HG03135 (cell line): ENCODE data around the gene C1orf115.
"Not testable (repeated sequence)": the region's sequence is repeated elsewhere in the genome, so short reads cannot be mapped to it uniquely, and the experiment has no call there.

Experiments
- ATAC-seq: cut with Tn5 transposase; IDR thresholded peaks from one replicate; pipeline ENCODE4 v1.9.1; 2021; ENCODE audit warnings: mild to moderate bottlenecking, moderate library complexity; ENCODE audit not compliant: unreplicated experiment

Gene C1orf115

DNA sequence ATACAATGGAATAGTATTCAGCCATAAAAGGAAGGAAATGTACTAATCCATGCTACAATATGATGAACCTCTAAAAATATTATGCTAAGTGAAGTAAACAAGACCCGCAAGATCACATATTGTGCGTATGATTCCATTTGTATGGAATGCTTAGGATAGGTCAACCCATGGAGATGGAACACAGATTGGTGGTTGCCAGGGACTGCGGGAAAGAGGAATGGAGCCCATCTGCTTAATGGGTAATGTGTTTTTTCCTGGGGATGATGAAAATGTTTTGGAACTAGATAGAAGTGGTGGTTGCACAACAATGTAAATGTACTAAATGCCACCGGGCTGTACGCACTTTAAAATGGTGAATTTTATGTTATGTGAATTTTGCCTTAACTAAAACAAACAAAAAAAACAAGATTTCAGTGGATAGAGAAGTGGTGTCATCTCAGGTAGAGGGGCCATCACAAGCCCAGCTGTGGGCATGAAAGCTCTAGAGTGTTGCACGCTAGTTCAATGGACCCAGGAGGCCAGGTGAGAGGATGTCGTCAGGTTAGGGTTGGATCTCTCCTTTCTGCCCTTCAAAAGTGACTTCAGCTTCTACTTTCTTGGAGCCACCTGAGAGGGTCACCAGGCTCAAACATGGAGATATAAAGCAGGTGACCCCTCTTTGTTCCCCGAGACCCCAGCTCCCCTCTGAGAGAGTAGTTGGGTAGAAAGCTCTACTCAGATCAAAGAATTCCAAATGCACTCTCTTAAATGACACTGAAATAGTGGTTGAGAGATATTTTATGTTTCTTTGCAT, 2.5 kb downstream of the C1orf115 start:
- ATAC-seq: no peak

DNA sequence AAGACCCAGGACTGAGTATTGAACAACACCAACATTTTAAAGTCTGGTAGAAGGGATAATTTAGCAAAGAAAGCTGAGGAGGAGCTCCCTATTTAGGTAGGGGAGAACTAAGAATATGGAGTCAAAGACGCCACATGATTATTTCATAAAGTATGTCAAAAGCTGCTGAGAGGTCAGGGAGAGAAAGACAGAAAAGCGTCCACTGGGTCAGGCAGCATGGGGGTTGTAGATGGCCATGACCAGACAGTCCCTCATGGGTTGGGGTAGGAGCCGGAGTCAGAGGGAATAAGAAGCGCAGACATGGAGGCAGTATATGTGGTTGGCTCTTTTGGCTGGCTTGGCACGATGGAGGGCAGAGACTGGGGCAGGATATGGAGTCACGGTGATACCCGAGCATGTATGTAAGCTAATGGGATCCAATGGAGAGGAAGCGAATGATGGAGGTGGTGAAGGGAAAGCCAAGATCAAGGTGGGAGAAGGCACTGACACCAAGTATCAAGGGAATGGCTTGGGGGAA, 4.8 kb downstream of the C1orf115 start:
- ATAC-seq: no peak

DNA sequence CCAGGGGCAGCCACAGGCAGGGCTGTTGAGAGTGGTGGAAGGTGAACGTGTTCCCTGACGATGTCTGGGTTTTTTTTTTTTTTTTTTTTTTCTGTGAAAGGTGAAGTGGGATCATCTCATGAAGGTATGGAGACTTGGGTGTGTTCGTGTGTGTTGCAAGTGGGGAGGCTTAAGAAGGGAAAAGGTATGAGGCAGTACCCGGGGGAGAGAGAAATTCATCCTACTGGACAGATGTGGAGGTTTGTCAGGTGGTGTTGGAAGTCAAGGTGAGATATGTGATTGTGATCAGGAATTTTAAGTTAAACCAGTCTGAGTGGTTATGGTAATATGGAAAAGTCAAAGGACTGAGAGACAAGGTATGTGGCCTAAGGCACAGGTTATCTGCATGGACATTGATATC, 5.3 kb downstream of the C1orf115 start:
- ATAC-seq: no peak

DNA sequence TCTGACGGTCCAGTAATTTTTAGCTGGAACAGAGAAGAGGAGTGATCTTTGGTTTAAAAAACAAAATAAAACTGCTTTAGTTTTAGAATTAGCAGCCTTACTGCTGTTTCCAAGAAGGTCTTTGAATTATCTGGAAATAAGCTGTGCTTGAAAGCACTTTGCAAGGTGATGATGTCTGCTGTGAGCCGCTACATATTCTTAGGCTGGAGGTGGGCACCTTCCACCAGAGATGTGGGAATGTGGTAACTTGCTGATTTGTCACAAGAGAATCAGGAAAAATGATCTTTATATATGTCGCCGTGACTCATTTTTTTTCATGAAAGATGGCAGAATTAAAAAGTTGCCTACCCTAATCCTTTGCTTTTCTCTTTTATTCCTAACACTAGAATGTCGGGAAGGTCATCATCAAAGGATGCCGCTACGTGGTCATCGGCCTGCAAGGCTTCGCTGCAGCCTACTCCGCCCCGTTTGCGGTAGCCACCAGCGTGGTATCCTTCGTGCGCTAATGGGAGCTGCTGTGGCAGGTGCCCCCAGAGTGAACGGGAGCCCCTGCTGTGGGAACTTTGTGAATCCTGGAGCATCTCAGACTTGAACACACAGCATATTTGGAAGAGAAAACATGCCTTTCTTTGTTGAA, 6.2 kb downstream of the C1orf115 start:
- ATAC-seq: no peak

DNA sequence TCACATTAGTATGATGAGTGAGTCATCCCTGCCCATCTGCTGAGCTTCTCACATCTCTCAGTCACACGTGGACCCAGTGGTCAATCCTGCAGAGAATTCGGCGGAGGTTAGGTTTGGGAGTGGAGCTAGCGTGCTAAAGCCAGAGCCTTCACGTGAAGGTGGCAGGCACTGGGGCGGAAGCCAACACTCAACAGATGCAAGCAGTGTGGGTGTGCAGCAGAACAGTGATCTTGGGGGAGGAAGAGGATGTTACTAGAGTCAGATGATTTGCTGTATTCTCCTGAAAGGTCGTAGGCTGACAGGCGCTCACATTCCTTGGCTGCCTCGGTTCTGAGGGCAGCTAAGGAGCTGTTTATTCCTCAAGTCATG, 6.7 kb downstream of the C1orf115 start:
- no peak for ATAC-seq

DNA sequence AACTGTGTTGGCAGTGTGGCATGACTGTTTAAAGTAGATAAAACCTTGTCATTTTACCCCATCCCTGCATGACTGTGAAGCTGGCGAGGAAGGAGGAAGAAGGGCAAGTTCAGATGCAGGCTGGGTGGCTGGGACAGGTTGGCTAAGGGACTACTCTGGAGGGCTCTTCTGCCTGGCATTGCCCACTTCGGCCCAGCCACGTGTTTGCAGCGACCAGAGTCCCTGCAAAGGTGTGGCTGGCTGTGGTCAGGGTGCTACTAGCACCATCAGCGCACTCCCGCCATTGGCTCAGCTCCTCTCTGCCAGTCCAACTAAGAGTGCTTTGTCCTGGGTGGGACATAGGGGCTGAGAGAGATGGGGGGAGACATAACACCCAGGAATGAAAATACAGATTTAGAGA, 7.2 kb downstream of the C1orf115 start:
- ATAC-seq: no peak

DNA sequence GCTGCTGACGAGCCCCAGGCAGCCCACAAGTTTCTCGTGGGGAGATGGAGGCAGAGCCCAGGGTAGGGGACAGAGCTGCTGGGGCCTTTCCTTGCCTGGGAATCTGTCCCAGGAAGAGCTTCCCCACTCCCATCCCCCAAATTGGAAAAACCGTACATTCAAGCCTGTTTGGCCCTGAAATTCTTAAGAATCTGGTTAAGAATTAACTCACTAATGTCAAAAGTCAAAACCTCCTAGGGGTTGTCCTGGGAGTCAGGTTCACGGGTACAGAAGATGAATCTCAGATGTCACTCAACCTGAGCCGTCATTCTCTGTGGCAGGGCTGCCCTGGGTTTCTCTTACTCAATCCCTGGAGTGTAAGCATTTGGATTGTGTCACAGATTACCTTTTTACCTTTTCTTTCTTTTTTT, 8.4 kb downstream of the C1orf115 start:
- no peak for ATAC-seq

DNA sequence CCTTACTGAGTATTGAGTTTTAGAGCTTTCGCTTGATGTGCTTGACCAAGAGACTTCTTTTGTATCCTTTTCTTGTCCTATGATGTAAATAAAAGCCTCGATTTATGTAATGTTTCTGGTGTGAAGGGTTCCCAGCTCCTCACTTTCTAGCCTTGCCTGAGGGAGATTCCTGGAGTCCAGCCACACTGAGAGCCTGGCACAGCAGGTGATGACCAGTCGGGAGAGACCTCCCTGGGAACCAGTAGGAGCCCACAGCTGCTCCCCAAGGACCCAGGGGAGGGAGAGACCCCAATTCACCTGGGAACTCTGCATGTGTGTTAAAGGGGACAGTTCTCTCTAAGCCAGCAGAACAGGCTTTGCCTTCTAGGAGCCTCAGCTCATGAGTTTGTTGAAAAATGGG, 8.9 kb downstream of the C1orf115 start:
- no peak for ATAC-seq

DNA sequence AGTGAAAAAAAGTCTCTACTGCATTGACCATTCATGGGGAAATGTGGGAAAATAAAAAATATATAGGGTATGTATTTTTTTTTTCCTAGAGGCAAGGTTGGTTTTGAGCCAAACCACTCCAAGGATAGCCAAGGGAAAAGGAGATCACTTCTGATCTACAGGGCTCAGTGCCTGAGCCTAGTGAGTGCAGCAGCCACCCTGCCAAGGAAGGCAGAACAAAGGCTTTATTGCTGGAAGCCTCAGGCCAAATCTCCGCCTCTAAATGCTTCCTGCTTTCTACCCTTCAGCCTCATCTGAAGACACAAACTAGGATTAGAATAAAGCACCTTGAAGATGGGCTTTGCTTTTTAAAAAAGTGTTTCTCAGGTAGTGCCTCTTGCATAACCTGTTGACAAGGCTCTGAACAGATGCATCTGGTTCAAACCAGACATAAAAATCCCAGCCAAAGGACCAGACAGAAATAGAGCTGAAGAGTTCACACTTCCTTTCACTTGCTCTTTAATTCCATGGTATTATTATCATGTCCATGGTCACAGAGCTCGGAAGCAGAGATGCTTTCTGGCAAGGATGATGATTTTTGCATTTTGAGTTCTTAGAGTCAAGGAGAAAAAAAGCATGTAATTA, 10.5 kb downstream of the C1orf115 start:
- ATAC-seq: no peak

DNA sequence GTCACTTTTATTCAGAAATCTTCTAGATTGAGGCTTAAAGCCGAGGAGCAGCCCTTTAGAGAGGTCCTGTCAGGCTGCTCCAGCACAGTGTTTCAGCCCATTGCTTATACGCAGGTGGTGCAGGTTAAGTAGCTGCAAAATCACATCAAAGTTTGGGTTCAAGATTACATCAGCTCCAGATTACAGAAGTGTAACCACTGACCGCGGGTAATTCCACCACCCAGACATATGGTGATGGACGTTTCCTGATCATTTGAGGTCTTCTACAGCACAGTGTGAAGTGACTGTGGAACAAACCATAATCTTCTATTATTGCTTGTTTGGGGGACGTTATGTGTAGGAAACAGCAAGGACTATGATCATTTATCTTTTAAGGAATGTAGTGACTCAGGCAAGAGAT, 11.8 kb downstream of the C1orf115 start:
- ATAC-seq: no peak

DNA sequence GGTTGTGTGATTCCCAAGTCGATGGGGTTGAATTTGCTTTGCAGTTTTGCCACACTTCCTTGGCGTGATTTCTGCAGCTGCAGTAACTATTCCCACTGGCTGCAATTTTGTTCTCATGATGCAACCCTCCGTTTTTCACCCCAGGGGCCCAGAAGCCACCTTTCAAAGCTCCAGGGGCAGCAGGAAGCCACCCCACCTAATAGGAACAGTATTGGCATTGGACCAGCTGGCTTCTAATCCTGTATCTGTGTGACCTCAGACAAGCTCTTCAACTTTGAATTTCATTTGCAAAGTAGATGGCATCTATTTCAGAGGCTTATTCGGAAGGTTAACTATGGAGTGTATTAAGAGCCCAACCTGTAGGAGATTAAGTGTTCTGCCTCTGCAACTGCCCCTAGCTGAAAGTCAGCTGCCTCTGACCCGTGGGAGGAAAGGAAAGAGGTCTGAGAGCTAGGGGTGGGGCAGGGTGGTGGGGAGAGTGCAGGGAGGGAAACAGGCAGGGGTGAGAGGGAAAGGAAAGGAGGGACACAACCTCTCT, 12.6 kb downstream of the C1orf115 start:
- ATAC-seq: no peak

DNA sequence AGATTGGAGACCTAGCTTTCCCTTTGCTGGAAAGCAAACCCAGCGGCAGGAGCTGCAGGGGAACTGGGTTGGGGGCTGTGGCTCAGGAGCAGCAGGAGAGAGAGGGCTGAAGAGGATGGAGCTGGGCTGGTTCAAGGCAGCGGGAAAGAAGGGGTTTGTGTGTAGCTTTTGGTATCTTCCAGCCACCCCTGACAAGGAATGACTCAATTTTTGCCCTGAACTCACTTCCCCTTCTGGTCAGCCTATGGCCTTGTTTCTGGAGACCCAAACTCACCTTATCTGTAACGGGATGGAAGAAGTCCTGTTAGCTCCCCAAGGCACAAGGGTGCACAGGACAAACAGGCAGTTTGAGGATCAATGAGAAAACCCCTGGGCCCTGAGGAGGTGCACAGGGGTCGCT, 13.1 kb downstream of the C1orf115 start:
- ATAC-seq: no peak

DNA sequence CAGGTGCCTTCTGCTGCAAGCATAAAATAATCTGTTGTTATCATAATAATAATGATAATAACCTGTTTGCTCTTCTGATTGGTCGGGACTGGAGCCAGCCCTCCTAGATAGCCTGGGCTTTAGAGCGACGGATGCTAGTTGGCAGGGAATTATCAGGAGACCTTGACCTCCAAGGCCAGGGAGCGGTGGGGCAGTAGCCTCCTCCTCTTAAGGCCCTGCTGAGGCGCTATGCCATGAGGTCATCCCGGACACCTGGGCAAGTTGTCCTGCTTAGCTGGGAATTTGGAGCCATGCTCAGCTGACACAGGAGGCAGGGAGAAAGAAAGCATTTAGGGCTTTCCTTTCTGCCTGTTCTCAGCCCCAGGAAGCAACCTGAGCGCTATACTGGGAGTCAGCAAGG, 15.6 kb downstream of the C1orf115 start:
- ATAC-seq: no peak

DNA sequence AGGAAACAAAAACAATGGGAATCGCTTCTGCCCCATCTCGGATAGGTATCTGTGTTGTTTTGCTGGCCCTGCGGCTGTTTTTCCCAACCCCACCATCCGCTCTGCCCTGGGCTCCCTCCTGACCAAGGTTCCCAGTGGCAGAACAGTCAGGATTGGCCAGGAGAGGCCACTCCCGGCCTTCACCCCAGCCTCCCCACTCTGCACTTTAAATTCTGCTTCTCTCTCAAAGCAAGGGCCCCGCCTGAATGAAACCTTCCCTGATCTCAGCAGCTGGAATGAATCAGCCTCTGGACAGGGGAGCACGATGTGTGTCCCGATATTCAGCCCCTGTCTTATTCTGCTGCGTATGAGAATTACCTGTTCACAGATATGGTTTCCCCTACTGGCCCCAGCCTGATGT, 16.3 kb downstream of the C1orf115 start:
- ATAC-seq: no peak

DNA sequence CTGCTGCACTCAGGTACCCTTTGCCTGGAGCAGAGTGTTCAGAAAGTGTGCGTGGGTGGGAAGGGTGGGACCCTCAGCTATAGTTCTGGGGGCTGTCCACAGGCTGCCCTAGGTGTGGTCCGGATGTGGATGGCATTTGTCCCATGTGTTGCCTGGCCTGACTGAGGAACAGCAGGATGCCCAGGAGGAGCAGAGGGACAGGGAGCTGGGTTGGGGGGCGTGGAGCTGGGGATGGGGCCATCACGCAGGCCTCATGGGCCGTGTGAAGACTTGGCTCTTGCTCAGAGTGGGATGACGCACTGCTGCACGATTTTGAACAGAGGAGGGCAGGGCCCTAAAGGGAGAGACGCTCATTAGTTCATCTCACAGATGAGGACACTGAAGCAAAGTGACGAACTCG, 17.0 kb downstream of the C1orf115 start:
- no peak for ATAC-seq

DNA sequence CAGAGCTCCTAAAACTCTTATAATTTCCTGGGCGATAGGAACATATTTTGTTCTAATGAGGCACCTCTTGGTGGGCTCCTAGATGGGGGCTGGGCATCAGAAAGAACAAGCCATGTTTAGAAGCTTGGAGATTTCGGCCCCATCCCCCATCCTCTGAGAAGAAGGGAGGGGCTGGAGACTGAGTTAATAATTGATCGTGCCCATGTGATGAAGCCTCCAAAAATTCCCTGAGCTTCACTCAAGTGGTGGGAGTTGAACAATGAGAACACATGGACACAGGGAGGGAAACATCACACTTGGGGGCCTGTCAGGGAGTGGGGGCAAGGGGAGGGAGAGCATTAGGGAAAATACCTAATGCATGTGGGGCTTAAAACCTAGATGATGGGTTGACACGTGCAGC, 18.1 kb downstream of the C1orf115 start:
- ATAC-seq: no peak

DNA sequence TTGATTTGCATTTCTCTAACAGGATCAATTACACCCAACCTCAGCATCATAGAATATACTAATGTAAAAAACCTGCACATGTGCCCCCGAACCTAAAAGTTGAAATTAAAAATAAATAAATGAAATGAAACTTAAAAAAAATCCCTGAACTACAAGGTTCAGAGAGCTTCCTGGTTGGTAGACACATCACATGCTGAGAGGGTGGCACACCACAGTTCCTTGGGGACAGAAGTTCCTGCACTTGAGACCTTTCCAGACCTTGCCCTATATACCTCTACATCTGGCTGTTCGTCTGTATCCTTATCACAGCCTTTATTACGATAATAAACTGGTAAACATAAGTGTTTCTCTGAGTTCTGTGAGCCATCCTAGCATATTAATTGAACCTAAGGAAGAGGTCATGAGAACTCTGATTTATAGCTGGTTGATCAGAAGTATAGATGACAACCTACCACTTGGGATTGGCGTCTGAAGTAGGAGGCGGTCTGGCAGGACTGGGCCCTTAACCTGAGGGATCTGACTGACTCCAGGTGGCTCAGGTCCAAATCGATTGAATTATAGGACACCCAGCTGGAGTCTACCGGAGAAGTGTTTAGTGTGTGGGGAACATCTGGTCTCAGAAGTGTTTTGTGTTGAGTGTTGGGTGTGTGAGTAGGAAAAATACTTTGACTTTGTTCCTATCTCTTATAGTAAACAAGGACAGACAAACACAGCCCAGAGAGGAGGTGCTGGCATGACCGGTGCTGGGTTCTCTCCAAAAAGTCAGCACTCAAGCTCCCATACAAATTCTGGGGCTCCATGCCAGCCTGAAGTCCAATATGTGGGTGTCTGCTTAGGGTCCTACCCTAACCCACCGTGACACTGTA, 19.0 kb downstream of the C1orf115 start:
- ATAC-seq: no peak

DNA sequence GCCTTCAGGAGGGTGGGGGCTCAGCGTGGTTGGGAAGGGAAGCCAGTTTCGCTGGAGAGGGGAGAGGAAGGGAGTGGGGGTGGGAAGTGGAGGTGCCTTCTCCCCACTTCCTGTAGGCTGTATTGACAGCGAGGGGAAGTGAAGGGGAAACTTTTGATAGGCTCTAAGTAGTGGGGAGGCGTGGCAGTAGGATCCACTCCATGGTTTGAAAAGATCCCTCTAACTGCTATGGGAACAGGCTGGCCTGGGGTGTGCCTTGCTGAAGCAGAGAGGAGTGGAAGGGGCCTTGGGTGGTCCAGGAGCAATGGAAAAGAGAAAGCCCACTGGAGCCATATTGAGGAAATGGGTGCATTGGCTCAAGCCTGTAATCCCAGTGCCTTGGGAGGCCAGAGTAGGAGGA, 20.2 kb downstream of the C1orf115 start:
- no peak for ATAC-seq

DNA sequence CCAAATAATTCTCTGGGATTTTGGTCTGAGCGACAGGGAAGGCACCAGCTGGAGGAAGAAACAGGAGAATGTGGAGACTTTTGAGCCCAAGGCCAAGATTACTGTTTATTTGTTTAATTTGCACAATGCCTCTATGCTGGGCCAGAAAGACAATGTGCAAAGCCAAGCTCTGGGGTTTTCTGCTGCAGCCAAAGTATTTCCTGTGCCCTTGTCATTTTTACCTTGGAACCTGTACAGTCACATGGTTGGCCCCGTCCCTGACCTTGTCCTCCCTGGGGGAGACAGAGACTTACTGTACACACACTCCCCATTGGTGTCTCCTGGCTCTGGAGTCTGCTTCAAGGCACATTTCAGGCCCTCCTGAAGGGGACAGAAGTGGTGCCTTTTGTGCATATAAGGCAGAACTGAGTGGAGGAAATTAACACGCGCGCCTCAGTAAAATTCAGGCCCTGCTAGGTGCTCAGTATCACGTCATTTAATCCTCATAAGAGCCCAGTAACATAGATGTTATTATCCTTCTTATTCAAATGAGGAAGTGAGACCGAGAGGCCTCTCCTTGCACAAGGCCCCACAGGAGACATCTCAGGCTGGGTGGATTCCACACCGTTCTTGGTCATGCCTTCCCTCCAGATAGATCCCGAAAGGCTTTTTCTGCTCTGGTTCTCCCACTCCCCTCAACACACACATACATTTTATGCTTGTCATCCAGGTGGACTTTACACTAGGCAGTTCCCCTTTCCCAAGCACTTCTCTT, 21.1 kb downstream of the C1orf115 start:
- ATAC-seq: peak; percentile 82

DNA sequence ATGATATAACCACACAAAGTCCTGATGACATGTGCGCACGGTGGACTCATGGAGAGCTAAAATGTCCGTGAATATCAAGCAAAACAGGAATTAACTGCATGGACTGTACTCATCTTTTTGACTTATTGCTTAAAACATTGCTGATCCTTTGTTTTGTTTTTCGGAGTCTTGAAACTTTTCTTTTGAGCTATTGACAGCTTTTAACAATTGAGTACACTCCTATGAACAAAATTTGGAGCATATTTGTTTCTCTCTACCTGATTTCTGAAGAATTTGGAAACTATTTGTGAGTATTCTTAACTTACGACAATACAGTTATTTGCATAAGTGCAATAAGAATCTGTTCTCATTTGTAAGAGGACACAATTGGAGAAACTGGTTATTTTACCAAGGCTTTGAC, 25.8 kb downstream of the C1orf115 start:
- not testable (repeated sequence) for ATAC-seq
